ENCODE data around the gene AMPD3. TPM values are rescaled to one million over a fixed set of nuclear protein-coding genes. Genes with fewer than 3 reads are reported as not detected.

The AMPD3 gene
- total and polyA plus RNA-seq, 4 donors = 3.8 to 29.0 (median 24.2) TPM

GRCh38 chr11:10418950-10419310 is 36.1 kb upstream of the AMPD3 start:
- no peaks in the 10 kb centered on the region for H3K9me3 ChIP-seq (ENCODE audit: control insufficient read depth in 4 of 4, insufficient read depth in 3 of 4, low read length in 3 of 4)
- ATAC-seq (ENCODE audit: insufficient read depth, low FRiP score) = no peak

GRCh38 chr11:10426475-10426874 is 28.6 kb upstream of the AMPD3 start:
- DNase-seq (no peak), ATAC-seq (ENCODE audit: insufficient read depth, low FRiP score) (no peak)
- H3K9ac ChIP-seq (ENCODE audit: insufficient read depth in 1 of 2, low read length in 2 of 2) = no peak overlapping the region
- peaks cover 0 to 5% (median 0%) of the 10 kb centered on the region in 4 donors for H3K9me3 ChIP-seq (ENCODE audit: control insufficient read depth in 4 of 4, insufficient read depth in 3 of 4, low read length in 3 of 4)
- no peak overlapping the region for H3K4me3 ChIP-seq
- TF ChIP-seq CTCF (IDR thresholded peaks at IDR 0.05; ENCODE audit: control extremely low read depth, extremely low read depth) = no peak
- H3K36me3 ChIP-seq (ENCODE audit: control insufficient read depth in 4 of 4, insufficient read depth in 4 of 4, low read length in 4 of 4) = no peaks in the 10 kb centered on the region
- H3K27ac ChIP-seq (ENCODE audit: low read depth in 1 of 2, low read length in 1 of 2) = no peak overlapping the region
- no peaks in the 10 kb centered on the region for H3K27me3 ChIP-seq (ENCODE audit: control insufficient read depth in 3 of 3, insufficient read depth in 3 of 3, low read length in 2 of 3)
- H3K4me1 ChIP-seq (ENCODE audit: control insufficient read depth in 5 of 5, insufficient read depth in 5 of 5, low read length in 5 of 5) = no peaks in the 10 kb centered on the region
- 85 to 89% methylated on average over 3 of the region's 3 CpGs for WGBS, 2 donors

More at GRCh38 chr11:10418950-10419310, 36.1 kb upstream of the AMPD3 start:
- DNase-seq = peak in 1 of 3 donors; percentile 54
- H3K4me1 ChIP-seq (ENCODE audit: control insufficient read depth in 5 of 5, insufficient read depth in 5 of 5, low read length in 5 of 5) = peaks cover 0 to 8% (median 0%) of the 10 kb centered on the region in 5 donors
- no peak overlapping the region for H3K4me3 ChIP-seq
- no peak for TF ChIP-seq CTCF (IDR thresholded peaks at IDR 0.05; ENCODE audit: control extremely low read depth, extremely low read depth)
- H3K27ac ChIP-seq (ENCODE audit: low read depth in 1 of 2, low read length in 1 of 2) = no peak overlapping the region
- no peak overlapping the region for H3K9ac ChIP-seq (ENCODE audit: insufficient read depth in 1 of 2, low read length in 2 of 2)
- H3K27me3 ChIP-seq (ENCODE audit: control insufficient read depth in 3 of 3, insufficient read depth in 3 of 3, low read length in 2 of 3) = no peaks in the 10 kb centered on the region
- no peaks in the 10 kb centered on the region for H3K36me3 ChIP-seq (ENCODE audit: control insufficient read depth in 4 of 4, insufficient read depth in 4 of 4, low read length in 4 of 4)
- 22 to 51% methylated on average over 3 of the region's 3 CpGs for WGBS, 2 donors

GRCh38 chr11:10428453-10428852 is 26.6 kb upstream of the AMPD3 start:
- Histone ChIP-seq H3K4me1 (ENCODE audit: control insufficient read depth in 5 of 5, insufficient read depth in 5 of 5, low read length in 5 of 5) (no peaks in the 10 kb centered on the region), H3K9me3 (ENCODE audit: control insufficient read depth in 4 of 4, insufficient read depth in 3 of 4, low read length in 3 of 4) (peaks cover 0 to 5% (median 0%) of the 10 kb centered on the region in 4 donors), H3K9ac (ENCODE audit: insufficient read depth in 1 of 2, low read length in 2 of 2) (no peak overlapping the region), H3K27me3 (ENCODE audit: control insufficient read depth in 3 of 3, insufficient read depth in 3 of 3, low read length in 2 of 3) (no peaks in the 10 kb centered on the region), H3K27ac (ENCODE audit: low read depth in 1 of 2, low read length in 1 of 2) (no peak overlapping the region), H3K36me3 (ENCODE audit: control insufficient read depth in 4 of 4, insufficient read depth in 4 of 4, low read length in 4 of 4) (no peaks in the 10 kb centered on the region), H3K4me3 (no peak overlapping the region)
- WGBS, 2 donors = 64 to 70% methylated on average over 1 of the region's 1 CpG
- ATAC-seq (ENCODE audit: insufficient read depth, low FRiP score) = no peak
- TF ChIP-seq CTCF (IDR thresholded peaks at IDR 0.05; ENCODE audit: control extremely low read depth, extremely low read depth) = no peak
- no peak for DNase-seq

GRCh38 chr11:10429526-10429925 is 25.5 kb upstream of the AMPD3 start:
- TF ChIP-seq CTCF (IDR thresholded peaks at IDR 0.05; ENCODE audit: control extremely low read depth, extremely low read depth) = no peak
- H3K9ac ChIP-seq (ENCODE audit: insufficient read depth in 1 of 2, low read length in 2 of 2) = no peak overlapping the region
- H3K4me3 ChIP-seq = no peak overlapping the region
- H3K27me3 ChIP-seq (ENCODE audit: control insufficient read depth in 3 of 3, insufficient read depth in 3 of 3, low read length in 2 of 3) = no peaks in the 10 kb centered on the region
- H3K9me3 ChIP-seq (ENCODE audit: control insufficient read depth in 4 of 4, insufficient read depth in 3 of 4, low read length in 3 of 4) = peaks cover 0 to 5% (median 0%) of the 10 kb centered on the region in 4 donors
- no peaks in the 10 kb centered on the region for H3K36me3 ChIP-seq (ENCODE audit: control insufficient read depth in 4 of 4, insufficient read depth in 4 of 4, low read length in 4 of 4)
- no peak for DNase-seq
- no peaks in the 10 kb centered on the region for H3K4me1 ChIP-seq (ENCODE audit: control insufficient read depth in 5 of 5, insufficient read depth in 5 of 5, low read length in 5 of 5)
- WGBS, 2 donors = 96 to 97% methylated on average over 2 of the region's 2 CpGs
- H3K27ac ChIP-seq (ENCODE audit: low read depth in 1 of 2, low read length in 1 of 2) = no peak overlapping the region
- ATAC-seq (ENCODE audit: insufficient read depth, low FRiP score) = no peak
